SK-N-MC (cell line): ENCODE data around the gene DIPK2A.

Source experiments
- EZH2 ChIP-seq: fragments of 200-600 bp; sonication (generic); IDR thresholded peaks from one replicate; pipeline ENCODE4 v1.6.1; 2017; ENCODE audit warnings: antibody characterized with exemption
- FOXP2 ChIP-seq: optimal IDR thresholded peaks from 2 replicates; pipeline ENCODE3; 2011; ENCODE audit warnings: mild to moderate bottlenecking, moderate library complexity; ENCODE audit not compliant: insufficient read depth; ENCODE audit errors: extremely low read length, control extremely low read depth
- POLR2AphosphoS5 ChIP-seq: IDR thresholded peaks from 2 replicates; pipeline ENCODE4 v1.6.1; 2012; ENCODE audit warnings: mild to moderate bottlenecking, low read depth, low read length, borderline replicate concordance

DNA sequence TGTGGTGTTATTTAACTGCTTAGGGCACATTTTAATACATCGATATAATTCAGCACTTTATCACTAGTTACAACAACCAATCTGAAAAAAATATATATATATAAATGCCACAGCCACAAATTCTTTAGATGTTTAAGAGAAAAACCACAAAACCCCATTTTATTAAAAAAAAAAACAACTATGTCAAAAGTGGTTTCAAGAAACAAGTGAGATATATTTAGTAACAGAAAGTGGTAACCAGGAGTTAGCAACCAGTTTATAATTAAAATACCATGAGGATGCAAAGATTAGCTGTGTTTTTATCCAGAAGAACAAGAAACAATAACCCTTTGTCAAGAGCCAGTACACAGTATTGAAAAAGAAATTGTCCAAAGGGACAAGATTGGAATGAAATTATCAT lies 14.8 kb upstream of the DIPK2A start:
- TF ChIP-seq POLR2AphosphoS5: no peak
- no peak for TF ChIP-seq EZH2
- no peak for TF ChIP-seq FOXP2
